Measurements from ENCODE around the gene NOTCH3. TPM values are rescaled to one million over a fixed set of nuclear protein-coding genes. Genes with fewer than 3 reads are reported as not detected.

NOTCH3 gene
- total RNA-seq, 2 donors from 2014 or later = 289 to 448 TPM

- no peak overlapping the region for H3K27ac ChIP-seq
- no peak for TF ChIP-seq CTCF (IDR thresholded peaks at IDR 0.05)
- H3K4me3 ChIP-seq = no peak overlapping the region
- DNase-seq (ENCODE audit: low spot score) = no peak
- H3K27me3 ChIP-seq (replicated peaks; ENCODE audit: insufficient read depth) = no peaks in the 10 kb centered on the region
- no peaks in the 10 kb centered on the region for H3K36me3 ChIP-seq
- H3K9me3 ChIP-seq = no peaks in the 10 kb centered on the region
- H3K4me1 ChIP-seq (ENCODE audit: control insufficient read depth in 1 of 2, low read depth in 2 of 2) = peaks cover 5 to 16% of the 10 kb centered on the region in 2 donors
- ATAC-seq (ENCODE audit: insufficient number of reproducible peaks, low FRiP score, low read depth) = no peak
Measured at GRCh38 chr19:15225760-15226159, 25.0 kb upstream of the NOTCH3 start.

GRCh38 chr19:15223649-15224361 is 23.0 kb upstream of the NOTCH3 start:
- no peak for TF ChIP-seq CTCF (IDR thresholded peaks at IDR 0.05)
- Histone ChIP-seq H3K9me3 (no peaks in the 10 kb centered on the region), H3K4me1 (ENCODE audit: control insufficient read depth in 1 of 2, low read depth in 2 of 2) (peaks cover 5 to 16% of the 10 kb centered on the region in 2 donors), H3K27ac (peak overlapping the region; percentile 7 to 30), H3K36me3 (no peaks in the 10 kb centered on the region), H3K4me3 (peak overlapping the region; percentile 78), H3K27me3 (replicated peaks; ENCODE audit: insufficient read depth) (no peaks in the 10 kb centered on the region)
- ATAC-seq (ENCODE audit: insufficient number of reproducible peaks, low FRiP score, low read depth) = no peak
- no peak for DNase-seq (ENCODE audit: low spot score)

GRCh38 chr19:15222738-15223648 is 22.2 kb upstream of the NOTCH3 start:
- H3K27me3 ChIP-seq (replicated peaks; ENCODE audit: insufficient read depth) = no peaks in the 10 kb centered on the region
- ATAC-seq (ENCODE audit: insufficient number of reproducible peaks, low FRiP score, low read depth) (peak; percentile 91), DNase-seq (ENCODE audit: low spot score) (peak; percentile 70)
- peak overlapping the region; percentile 78 for H3K4me3 ChIP-seq
- peak overlapping the region; percentile 42 to 47 for H3K27ac ChIP-seq
- no peaks in the 10 kb centered on the region for H3K36me3 ChIP-seq
- no peaks in the 10 kb centered on the region for H3K9me3 ChIP-seq
- peaks cover 5 to 16% of the 10 kb centered on the region in 2 donors for H3K4me1 ChIP-seq (ENCODE audit: control insufficient read depth in 1 of 2, low read depth in 2 of 2)
- no peak for TF ChIP-seq CTCF (IDR thresholded peaks at IDR 0.05)

GRCh38 chr19:15220833-15221232 is 20.0 kb upstream of the NOTCH3 start:
- no peaks in the 10 kb centered on the region for H3K27me3 ChIP-seq (replicated peaks; ENCODE audit: insufficient read depth)
- H3K4me1 ChIP-seq (ENCODE audit: control insufficient read depth in 1 of 2, low read depth in 2 of 2) = peaks cover 5 to 16% of the 10 kb centered on the region in 2 donors
- ATAC-seq (ENCODE audit: insufficient number of reproducible peaks, low FRiP score, low read depth) (no peak), DNase-seq (ENCODE audit: low spot score) (no peak)
- no peaks in the 10 kb centered on the region for H3K9me3 ChIP-seq
- H3K36me3 ChIP-seq = no peaks in the 10 kb centered on the region
- TF ChIP-seq CTCF (IDR thresholded peaks at IDR 0.05) = no peak
- H3K4me3 ChIP-seq = no peak overlapping the region
- peak overlapping the region in 1 of 2 donors; percentile 26 for H3K27ac ChIP-seq

- Histone ChIP-seq H3K36me3 (no peaks in the 10 kb centered on the region), H3K4me1 (ENCODE audit: control insufficient read depth in 1 of 2, low read depth in 2 of 2) (peaks cover 9 to 30% of the 10 kb centered on the region in 2 donors)
- ATAC-seq (ENCODE audit: insufficient number of reproducible peaks, low FRiP score, low read depth) = no peak
Measured at GRCh38 chr19:15218501-15218900, 17.7 kb upstream of the NOTCH3 start.

More at GRCh38 chr19:15218501-15218900, 17.7 kb upstream of the NOTCH3 start:
- TF ChIP-seq CTCF (IDR thresholded peaks at IDR 0.05) = no peak
- Histone ChIP-seq H3K4me3 (no peak overlapping the region), H3K9me3 (no peaks in the 10 kb centered on the region), H3K27me3 (replicated peaks; ENCODE audit: insufficient read depth) (no peaks in the 10 kb centered on the region), H3K27ac (no peak overlapping the region)
- DNase-seq (ENCODE audit: low spot score) = no peak
